ENCODE results near the gene KLF1. TPM values are rescaled to one million over a fixed set of nuclear protein-coding genes. Genes with fewer than 3 reads are reported as not detected.

The KLF1 gene
- not detected in 2 replicates for total RNA-seq

DNA sequence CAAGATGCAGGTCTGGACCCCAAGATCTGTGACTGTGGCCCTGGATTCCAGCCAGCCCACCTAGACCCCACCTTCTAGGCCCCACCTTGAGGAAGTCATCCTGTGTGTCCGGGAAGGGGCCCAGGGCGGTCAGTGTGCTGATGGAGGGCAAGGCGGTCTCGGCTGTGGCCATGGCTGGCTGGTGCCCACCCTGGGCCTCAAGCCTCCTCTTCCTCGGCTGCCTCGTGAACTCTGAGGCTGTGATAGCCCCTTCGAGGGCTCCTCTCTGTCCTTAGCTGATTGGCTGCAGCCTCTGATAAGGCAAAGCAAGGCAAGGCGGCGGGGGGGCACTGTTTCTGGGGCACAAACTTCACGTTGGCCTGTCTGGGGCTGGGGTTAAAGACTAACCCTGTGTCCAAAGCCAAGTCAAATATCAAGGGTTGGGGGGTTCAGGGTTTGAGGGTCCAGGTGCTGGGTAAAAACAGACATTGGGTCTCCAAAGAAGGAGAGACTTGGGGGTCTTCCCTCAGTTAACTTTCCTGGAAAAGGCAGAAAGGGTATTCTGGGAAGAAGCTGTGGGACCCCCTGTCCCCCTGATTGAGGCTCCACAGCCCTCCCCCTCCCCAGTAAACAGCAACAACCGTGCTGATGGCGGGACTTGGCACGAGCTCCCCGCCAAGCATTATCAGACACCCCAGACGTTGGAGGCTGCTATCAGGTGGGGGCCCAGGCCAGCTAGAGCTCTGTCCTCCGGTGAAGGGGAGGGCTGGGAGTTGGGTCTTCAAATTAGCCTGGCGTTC, at the start of gene KLF1:
Gene KLF1, minus strand, starts transcription at position 233 of the 779 bp plus-strand sequence. Its CDS starts 61 bp downstream, at position 172.

DNA sequence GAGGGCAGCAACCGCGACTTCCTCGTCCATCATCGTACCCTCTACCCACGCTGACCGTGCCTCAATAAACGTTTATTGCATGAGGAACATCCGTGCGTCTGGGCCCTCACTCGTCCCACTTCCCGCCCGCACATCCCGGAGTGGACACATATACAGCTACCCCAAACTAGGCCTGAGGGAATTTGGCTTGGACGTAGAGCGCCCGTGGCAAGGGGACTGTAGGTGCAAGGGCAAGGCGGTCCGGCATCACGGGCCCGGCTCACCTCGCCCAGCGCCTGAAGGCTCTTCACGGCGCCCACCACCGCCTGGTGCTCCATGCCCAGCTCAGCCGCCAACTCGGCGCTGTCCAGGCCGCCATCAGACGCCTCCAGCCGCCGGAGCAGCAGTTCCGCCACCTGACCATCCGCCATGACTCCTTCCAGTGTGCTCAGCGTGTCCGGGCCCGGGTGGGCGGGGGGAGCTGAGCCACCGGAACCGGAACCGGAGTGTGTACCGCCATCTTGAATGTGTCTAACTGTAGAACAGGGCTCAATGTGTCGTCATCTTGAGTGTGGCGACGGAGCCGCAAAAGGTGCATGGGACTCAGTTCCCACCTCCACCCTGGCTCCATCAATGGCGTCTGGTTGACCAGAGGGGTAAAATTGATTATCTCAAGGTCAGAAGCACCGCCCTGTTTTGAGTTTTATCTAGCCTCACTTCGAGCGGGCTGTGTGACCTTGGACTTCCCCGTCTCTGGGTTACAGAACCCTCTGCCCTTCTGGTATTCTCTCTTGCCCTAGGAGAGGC, 46.5 kb upstream of the KLF1 start, which contains the start of gene FARSA:
Gene FARSA, minus strand, starts transcription at position 425 of the 786 bp plus-strand sequence. Its CDS starts 15 bp downstream, at position 410.

DNA sequence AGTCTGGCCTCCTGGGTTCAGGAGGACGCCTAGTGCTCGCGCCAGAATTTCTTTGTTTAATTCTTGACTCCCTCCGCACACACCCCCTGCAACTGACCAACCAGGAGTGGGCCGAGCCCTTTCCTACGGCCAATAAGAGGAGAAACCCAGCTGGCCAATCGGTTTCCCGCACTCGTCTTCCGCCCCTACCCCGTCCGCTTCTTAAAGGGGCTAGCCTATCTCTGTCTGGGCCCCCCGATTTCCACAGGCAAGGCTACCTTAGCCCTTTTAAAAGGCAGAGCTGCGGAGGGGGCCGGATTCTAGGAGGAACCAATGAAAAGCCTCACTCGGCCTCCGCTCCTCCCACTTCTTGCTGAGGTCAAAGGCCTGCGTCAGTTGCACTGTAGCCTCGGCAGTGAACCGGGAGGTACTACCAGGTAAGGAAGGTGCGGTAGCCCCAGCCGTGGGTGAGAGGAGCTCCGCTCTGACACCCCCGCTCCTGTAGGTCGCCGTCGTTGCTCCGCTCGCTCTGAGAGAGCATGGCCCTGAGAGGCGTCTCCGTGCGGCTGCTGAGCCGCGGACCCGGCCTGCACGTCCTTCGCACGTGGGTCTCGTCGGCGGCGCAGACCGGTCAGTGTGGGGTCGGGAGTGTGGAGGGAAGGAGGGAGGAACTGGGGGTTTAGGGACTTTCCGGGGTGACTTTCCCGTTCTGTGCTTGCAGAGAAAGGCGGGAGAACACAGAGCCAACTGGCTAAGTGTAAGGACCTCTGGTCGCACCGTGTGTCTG, 4.0 kb upstream of the KLF1 start, which contains the start of gene GCDH:
Gene GCDH, plus strand, starts transcription at position 374 of the 766 bp plus-strand sequence. Its CDS starts 145 bp downstream, at position 519.

DNA sequence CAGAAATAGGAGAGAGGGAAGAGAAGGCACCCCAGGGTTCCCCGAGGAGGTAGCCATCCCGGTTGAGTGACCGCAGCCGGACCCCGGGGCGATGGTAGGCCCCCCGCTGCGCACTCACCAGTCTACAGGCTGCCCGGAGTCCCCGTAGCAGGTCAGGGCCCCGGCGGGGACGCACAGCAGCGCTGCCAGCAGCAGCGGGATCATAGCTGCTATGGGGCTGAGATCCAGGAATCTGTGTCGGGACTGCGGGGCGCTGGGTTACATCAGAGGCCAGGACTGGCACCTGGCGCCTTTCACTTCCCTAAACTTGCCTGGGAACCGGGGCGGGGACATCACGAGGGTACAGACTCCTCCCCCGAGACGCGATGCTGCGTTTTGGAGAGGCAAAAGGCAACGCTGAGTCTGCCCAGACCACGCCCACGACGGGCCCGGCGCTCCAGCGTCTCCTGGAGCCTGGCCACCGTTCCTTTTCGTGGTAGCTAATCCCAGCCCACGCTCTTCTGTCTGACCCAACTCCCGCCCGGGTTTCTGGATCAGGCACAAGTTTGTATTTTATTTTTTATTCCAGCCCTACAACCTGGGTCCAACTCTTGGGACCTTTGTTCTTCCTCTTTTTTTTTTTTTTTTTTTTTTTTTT, 5.7 kb downstream of the KLF1 start, which contains the start of gene DNASE2:
Gene DNASE2, minus strand, starts transcription at position 278 of the 637 bp plus-strand sequence. Its CDS starts 74 bp downstream, at position 204.

GRCh38 chr19:12838182-12838885, 48.7 kb downstream of the KLF1 start, which contains the start of gene MAST1:
MAST1 (plus strand) TSS chr19:12838515; CDS start chr19:12838573, 58 bp downstream.

DNA sequence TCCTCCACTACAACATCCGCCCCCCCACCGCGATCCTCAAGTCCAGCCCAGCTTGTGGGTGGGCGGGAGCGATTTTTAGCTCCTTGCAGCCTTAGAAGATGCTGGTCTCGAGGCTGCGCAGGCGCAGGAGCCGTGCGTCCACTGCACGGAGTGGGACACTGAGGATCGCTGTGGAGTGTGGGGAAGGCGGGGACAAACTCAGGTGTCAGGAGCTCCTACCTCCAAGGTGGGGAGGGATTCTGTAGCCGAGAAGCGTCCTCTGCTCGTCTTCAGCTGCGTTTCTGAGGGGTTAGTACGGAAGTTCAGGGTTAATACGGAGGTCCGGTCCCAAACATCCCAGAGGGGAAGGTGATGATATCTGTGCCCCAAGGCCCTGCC, 52.4 kb downstream of the KLF1 start, which contains the start of gene RTBDN:
Gene RTBDN, minus strand, starts transcription at position 14 of the 378 bp plus-strand sequence. CDS start 4,600 bp downstream, outside the sequence.

Other genes starting within 250 kb of the KLF1 start
- 26.0 and 31.8 TPM in 2 replicates for gene MAN2B1, start 220.5 kb downstream of the KLF1 start, total RNA-seq
- gene WDR83, start 220.4 kb downstream of the KLF1 start, total RNA-seq: 8.5 and 11.5 TPM in 2 replicates
- gene DHPS, start 205.3 kb downstream of the KLF1 start, total RNA-seq: 47.2 and 63.5 TPM in 2 replicates
- gene GNG14, start 199.2 kb downstream of the KLF1 start, total RNA-seq: not detected in 2 replicates
- gene FBXW9, start 190.6 kb downstream of the KLF1 start, total RNA-seq: 3.6 and 3.8 TPM in 2 replicates
- gene TNPO2, start 163.3 kb downstream of the KLF1 start, total RNA-seq: 27.7 and 34.1 TPM in 2 replicates
- gene TRIR, start 152.5 kb downstream of the KLF1 start, total RNA-seq: 135 and 166 TPM in 2 replicates
- gene GET3, start 149.7 kb downstream of the KLF1 start, total RNA-seq: 100 and 112 TPM in 2 replicates
- gene BEST2, start 135.4 kb downstream of the KLF1 start, total RNA-seq: not detected in 2 replicates
- gene HOOK2, start 111.6 kb downstream of the KLF1 start, total RNA-seq: 16.9 and 18.3 TPM in 2 replicates
- gene JUNB, start 95.7 kb downstream of the KLF1 start, total RNA-seq: 76.1 and 137 TPM in 2 replicates
- gene PRDX2, start 85.4 kb downstream of the KLF1 start, total RNA-seq: 181 and 208 TPM in 2 replicates
- gene THSD8, start 85.1 kb downstream of the KLF1 start, total RNA-seq: not detected in 2 replicates
- gene RNASEH2A, start 80.6 kb downstream of the KLF1 start, total RNA-seq: 20.1 and 27.3 TPM in 2 replicates
- not detected in 2 replicates for gene RTBDN, start 52.6 kb downstream of the KLF1 start, total RNA-seq
- gene MAST1, start 48.7 kb downstream of the KLF1 start, total RNA-seq: 0.13 and 0.19 TPM in 2 replicates
- gene DNASE2, start 5.8 kb downstream of the KLF1 start, total RNA-seq: 31.8 and 34.1 TPM in 2 replicates
- 12.7 and 16.5 TPM in 2 replicates for gene GCDH, start 4.0 kb upstream of the KLF1 start, total RNA-seq
- 0.19 and 0.26 TPM in 2 replicates for gene SYCE2, start 32.1 kb upstream of the KLF1 start, total RNA-seq
- gene FARSA, start 46.5 kb upstream of the KLF1 start, total RNA-seq: 43.6 and 58.0 TPM in 2 replicates
- 2,036 and 2,214 TPM in 2 replicates for gene CALR, start 51.4 kb upstream of the KLF1 start, total RNA-seq
- gene RAD23A, start 58.7 kb upstream of the KLF1 start, total RNA-seq: 68.6 and 83.4 TPM in 2 replicates
- 31.5 and 46.9 TPM in 2 replicates for gene GADD45GIP1, start 70.0 kb upstream of the KLF1 start, total RNA-seq
- gene DAND5, start 82.4 kb upstream of the KLF1 start, total RNA-seq: 0.12 and 0.13 TPM in 2 replicates
- 85.9 and 137 TPM in 2 replicates for gene NFIX, start 108.3 kb upstream of the KLF1 start, total RNA-seq
- gene LYL1, start 215.7 kb upstream of the KLF1 start, total RNA-seq: 0.87 and 1.1 TPM in 2 replicates
- 16.8 and 19.7 TPM in 2 replicates for gene TRMT1, start 229.5 kb upstream of the KLF1 start, total RNA-seq
- 39.3 and 47.3 TPM in 2 replicates for gene NACC1, start 231.1 kb upstream of the KLF1 start, total RNA-seq